ENCODE measurements around the gene HECTD2.

- TF ChIP-seq TP53 (CRISPR knock-in tag; IDR thresholded peaks at IDR 0.05), result no peak
- no peak for TF ChIP-seq NFYB (CRISPR knock-in tag; conservative IDR thresholded peaks at IDR 0.05; ENCODE audit: low read depth)
- no peak for TF ChIP-seq SP1 (CRISPR knock-in tag; conservative IDR thresholded peaks at IDR 0.05)
- no peak for TF ChIP-seq CTCF (IDR thresholded peaks at IDR 0.05)
- TF ChIP-seq ZNF532 (CRISPR knock-in tag; IDR thresholded peaks at IDR 0.05; ENCODE audit: borderline replicate concordance), result no peak
- TF ChIP-seq E2F5 (CRISPR knock-in tag; IDR thresholded peaks at IDR 0.05), result no peak
- no peak for TF ChIP-seq MLX (CRISPR knock-in tag; IDR thresholded peaks at IDR 0.05)
Observed at GRCh38 chr10:91495402-91495801, 85.3 kb downstream of the HECTD2 start.
